ENCODE results near the gene PCED1B.

PCED1B gene

DNA sequence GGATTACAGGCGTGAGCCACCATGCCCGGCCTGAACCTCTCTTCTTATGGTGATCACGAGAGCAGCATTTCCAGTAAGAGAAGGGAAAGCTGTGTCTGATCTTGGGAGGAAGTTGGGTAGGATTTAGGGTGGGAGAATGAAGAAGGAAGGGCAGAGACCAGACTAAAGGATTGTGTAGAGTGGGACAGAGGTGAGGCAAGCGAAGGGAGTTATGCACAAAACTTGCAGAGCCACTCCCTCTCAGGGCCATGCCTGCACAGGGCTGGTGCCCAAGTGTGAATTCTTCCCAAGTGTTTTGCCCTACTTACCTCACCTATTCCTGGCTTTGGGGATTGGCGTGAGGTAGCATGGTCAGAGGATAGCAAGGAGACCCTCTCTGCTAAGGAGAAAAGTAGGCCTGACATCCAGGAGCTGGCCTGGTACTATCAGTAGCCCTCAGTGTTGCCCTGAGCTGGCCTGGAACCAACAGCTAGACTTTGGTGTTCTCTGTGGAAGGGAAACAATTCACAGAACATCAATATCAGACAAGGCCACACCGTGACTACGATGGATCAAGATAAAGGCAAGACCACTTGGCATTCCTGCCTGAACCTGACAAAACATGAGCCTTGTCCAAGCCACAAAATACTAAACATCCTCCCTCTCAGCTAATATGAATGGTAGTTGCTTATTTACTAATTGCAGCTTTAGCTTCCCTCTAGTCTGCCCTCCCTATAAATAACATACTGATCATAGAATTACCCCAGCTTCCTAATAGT lies 201.3 kb downstream of the PCED1B start:
- no peak for DNase-seq

DNA sequence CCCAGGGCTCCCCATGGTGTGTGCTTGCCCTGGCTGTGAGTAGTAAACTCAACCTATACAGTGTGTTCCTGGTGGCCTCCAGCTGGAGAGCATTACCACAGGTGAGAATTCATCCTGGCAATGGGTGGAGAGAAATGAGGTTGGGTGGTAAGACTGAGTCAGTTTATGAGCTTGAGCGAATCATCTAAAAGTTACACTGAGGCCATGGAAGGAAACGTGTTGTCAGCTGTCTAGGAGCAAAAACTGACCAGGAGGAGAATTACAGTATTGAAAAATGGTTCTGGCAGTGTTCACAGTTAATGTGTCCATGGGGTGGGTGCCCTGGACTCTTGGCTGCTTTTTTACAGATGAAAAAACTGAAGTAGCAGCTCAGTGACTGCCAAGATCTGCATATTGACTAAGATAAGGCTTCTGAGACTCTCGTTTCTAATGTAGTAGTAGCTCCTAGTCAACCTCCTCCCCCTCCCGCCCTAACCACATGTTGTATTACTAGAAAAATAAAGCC lies 202.3 kb downstream of the PCED1B start:
- no peak for DNase-seq

DNA sequence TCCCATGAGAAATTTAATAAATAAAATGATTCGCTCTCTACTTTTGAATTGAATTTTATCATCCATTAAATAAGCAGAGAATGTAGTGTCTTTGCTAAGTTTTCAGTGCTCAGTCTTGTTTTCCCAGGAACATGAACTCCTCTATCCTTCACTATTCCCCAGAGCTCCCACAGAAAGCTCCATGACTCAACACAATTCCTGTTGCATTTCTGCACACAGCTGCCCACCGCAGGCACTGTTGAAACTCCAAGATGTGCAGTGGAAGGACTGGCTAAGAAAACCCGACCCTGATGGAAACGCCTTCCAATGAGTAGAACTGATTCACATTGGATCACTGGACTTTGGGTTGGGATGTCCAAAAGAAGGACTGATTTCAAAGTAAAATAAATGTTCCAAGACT lies 202.8 kb downstream of the PCED1B start:
- DNase-seq, result no peak

Data from central memory CD4-positive, alpha-beta T cell (primary cell).